ENCODE data around the gene LYSMD1. TPM values are rescaled to one million over a fixed set of nuclear protein-coding genes. Genes with fewer than 3 reads are reported as not detected.

The LYSMD1 gene
- total and polyA plus RNA-seq, 2 of the 4 experiments (the other 2 are of a cell fraction) = 5.9 to 10.4 TPM

DNA sequence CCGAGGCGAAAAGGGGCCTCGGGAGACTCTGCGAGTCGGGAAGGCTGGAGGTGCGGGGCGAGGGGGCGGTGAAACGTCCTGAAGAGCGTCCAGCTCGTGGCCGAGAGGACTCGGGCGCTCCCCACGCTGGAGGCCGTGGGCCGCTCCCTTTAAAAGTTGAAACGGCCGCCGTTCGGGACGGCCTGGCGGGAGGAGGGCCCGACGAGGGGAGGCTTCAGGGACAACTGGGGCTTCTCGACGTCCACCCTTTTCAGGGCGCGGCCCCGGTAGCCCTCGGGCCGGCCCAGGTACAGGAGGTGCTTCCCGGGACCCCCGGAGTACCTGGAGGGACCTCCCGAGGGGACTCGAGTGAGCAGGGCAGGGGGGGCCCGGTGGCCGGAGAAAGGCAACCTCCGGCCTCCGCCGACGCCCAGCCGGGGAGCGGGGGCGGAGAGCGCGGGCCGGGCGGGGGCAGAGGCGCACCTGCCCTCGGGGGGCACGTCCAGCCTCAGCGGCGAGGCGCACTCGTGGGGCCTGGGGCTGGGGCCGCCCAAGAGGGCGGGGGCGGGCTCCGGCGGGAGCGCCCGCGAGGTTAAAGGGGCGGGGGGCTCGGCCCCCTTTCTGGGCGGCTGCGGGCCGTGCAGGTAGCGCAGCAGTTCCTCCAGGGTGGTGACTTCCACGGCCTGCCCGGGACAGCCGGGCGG lies 33.2 kb downstream of the LYSMD1 start:
- Histone ChIP-seq H3K4me3 (ENCODE audit: insufficient read depth, low read depth, low read length) (no peak overlapping the region), H2AFZ (replicated peaks; ENCODE audit: low read length, poor library complexity) (no peak overlapping the region)

More for the DNA sequence above, 33.2 kb downstream of the LYSMD1 start:
- H2BK5ac ChIP-seq (ENCODE audit: low read depth, low read length, poor library complexity, severe bottlenecking) = no peak overlapping the region
- peaks cover 7% of the 10 kb centered on the region; the same call in 1 of the 2 replicates for H3K36me3 ChIP-seq (ENCODE audit: control insufficient read depth, insufficient read depth, low read length)
- H3K9me3 ChIP-seq (ENCODE audit: control insufficient read depth, insufficient read depth, low read length) = no peaks in the 10 kb centered on the region
- no peak overlapping the region for H3K14ac ChIP-seq (replicated peaks; ENCODE audit: low read depth, low read length)
- ChIA-PET CTCF (no interaction called here), POLR2A (ENCODE audit: unreplicated experiment) (no interaction called here)
- TF ChIP-seq, protein P1, sequence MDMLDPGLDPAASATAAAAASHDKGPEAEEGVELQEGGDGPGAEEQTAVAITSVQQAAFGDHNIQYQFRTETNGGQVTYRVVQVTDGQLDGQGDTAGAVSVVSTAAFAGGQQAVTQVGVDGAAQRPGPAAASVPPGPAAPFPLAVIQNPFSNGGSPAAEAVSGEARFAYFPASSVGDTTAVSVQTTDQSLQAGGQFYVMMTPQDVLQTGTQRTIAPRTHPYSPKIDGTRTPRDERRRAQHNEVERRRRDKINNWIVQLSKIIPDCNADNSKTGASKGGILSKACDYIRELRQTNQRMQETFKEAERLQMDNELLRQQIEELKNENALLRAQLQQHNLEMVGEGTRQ (IDR thresholded peaks at IDR 0.05; ENCODE audit: low read depth, low read length) = no peak
- TF ChIP-seq POLR2A (IDR thresholded peaks at IDR 0.05; ENCODE audit: low read depth, low read length) = no peak
- TF ChIP-seq, protein P2, sequence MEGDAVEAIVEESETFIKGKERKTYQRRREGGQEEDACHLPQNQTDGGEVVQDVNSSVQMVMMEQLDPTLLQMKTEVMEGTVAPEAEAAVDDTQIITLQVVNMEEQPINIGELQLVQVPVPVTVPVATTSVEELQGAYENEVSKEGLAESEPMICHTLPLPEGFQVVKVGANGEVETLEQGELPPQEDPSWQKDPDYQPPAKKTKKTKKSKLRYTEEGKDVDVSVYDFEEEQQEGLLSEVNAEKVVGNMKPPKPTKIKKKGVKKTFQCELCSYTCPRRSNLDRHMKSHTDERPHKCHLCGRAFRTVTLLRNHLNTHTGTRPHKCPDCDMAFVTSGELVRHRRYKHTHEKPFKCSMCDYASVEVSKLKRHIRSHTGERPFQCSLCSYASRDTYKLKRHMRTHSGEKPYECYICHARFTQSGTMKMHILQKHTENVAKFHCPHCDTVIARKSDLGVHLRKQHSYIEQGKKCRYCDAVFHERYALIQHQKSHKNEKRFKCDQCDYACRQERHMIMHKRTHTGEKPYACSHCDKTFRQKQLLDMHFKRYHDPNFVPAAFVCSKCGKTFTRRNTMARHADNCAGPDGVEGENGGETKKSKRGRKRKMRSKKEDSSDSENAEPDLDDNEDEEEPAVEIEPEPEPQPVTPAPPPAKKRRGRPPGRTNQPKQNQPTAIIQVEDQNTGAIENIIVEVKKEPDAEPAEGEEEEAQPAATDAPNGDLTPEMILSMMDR (conservative IDR thresholded peaks at IDR 0.05; ENCODE audit: low read depth, low read length) = no peak
- TF ChIP-seq RFX5 (IDR thresholded peaks at IDR 0.05; ENCODE audit: low read depth, low read length) = no peak
- no peak for TF ChIP-seq CHD1 (IDR thresholded peaks at IDR 0.05; ENCODE audit: low read depth, low read length)
- TF ChIP-seq MXI1 (IDR thresholded peaks at IDR 0.05; ENCODE audit: borderline replicate concordance, low read depth, low read length) = no peak
- TF ChIP-seq, protein P3, sequence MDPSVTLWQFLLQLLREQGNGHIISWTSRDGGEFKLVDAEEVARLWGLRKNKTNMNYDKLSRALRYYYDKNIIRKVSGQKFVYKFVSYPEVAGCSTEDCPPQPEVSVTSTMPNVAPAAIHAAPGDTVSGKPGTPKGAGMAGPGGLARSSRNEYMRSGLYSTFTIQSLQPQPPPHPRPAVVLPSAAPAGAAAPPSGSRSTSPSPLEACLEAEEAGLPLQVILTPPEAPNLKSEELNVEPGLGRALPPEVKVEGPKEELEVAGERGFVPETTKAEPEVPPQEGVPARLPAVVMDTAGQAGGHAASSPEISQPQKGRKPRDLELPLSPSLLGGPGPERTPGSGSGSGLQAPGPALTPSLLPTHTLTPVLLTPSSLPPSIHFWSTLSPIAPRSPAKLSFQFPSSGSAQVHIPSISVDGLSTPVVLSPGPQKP (IDR thresholded peaks at IDR 0.05; ENCODE audit: borderline replicate concordance, low read depth, low read length) = no peak
- TF ChIP-seq MAZ (IDR thresholded peaks at IDR 0.05; ENCODE audit: borderline replicate concordance, low read depth, low read length) = no peak
- no peak for TF ChIP-seq SMC3 (IDR thresholded peaks at IDR 0.05; ENCODE audit: low read depth, low read length)
- TF ChIP-seq RAD21 (IDR thresholded peaks at IDR 0.05; ENCODE audit: low read length) = no peak
- no peak for TF ChIP-seq CEBPB (IDR thresholded peaks at IDR 0.05; ENCODE audit: low read depth, low read length)
- TF ChIP-seq NFE2L2 (IDR thresholded peaks at IDR 0.05; ENCODE audit: low read depth, low read length) = no peak
- TF ChIP-seq BHLHE40 (IDR thresholded peaks at IDR 0.05; ENCODE audit: low read depth, low read length) = no peak
- TF ChIP-seq FOS (IDR thresholded peaks at IDR 0.05; ENCODE audit: low read depth, low read length) = no peak
- no peak for TF ChIP-seq MAFK (IDR thresholded peaks at IDR 0.05; ENCODE audit: low read depth, low read length)
- no peak for TF ChIP-seq RCOR1 (IDR thresholded peaks at IDR 0.05; ENCODE audit: insufficient replicate concordance, low read length)
- H3K9ac ChIP-seq (ENCODE audit: low read depth, low read length) = no peak overlapping the region
- H2BK15ac ChIP-seq (ENCODE audit: low read depth, low read length) = no peak overlapping the region
- H2BK20ac ChIP-seq (ENCODE audit: low read depth, low read length) = no peak overlapping the region
- dilution Hi-C loops (cut with HindIII; ENCODE audit: low sequenced_read_pairs, unreplicated experiment) (no loop called here), intact Hi-C loops (cut with micrococcal nuclease) (no loop called here), in situ Hi-C loops (cut with MboI; ENCODE audit: low sequenced_read_pairs) (no loop called here)
- no peaks in the 10 kb centered on the region for H3K9me1 ChIP-seq (ENCODE audit: insufficient read depth, low read length)
- H2AK9ac ChIP-seq (replicated peaks; ENCODE audit: low read depth, low read length, poor library complexity) = no peak overlapping the region
- no peak overlapping the region for H3K27ac ChIP-seq (ENCODE audit: insufficient read depth, low read length)
- no peak overlapping the region for H4K91ac ChIP-seq (ENCODE audit: insufficient read depth, low read depth, low read length)
- peaks cover 9% of the 10 kb centered on the region for H3K27me3 ChIP-seq (ENCODE audit: control insufficient read depth, insufficient read depth, low read length)
- H2AK5ac ChIP-seq (ENCODE audit: low read depth, low read length) = no peak overlapping the region
- DNase-seq (no peak), ATAC-seq (ENCODE audit: low read depth) (no peak)
- H3K23ac ChIP-seq (ENCODE audit: low read depth, low read length) = no peak overlapping the region
- H3K79me1 ChIP-seq (ENCODE audit: low read depth in 1 of 2, low read length in 2 of 2) = no peaks in the 10 kb centered on the region
- no peak overlapping the region for H2BK120ac ChIP-seq (ENCODE audit: low read depth, low read length)
- H3K4me2 ChIP-seq (ENCODE audit: low read depth, low read length) = no peak overlapping the region
- H3K4ac ChIP-seq (ENCODE audit: low read depth, low read length) = no peak overlapping the region
- no peaks in the 10 kb centered on the region for H4K20me1 ChIP-seq (ENCODE audit: insufficient read depth, low read length)
- H3K4me1 ChIP-seq (ENCODE audit: control insufficient read depth, insufficient read depth, low read length) = no peaks in the 10 kb centered on the region
- BruUV-seq (replicated peaks) = no TSS peak
- WGBS, 2 experiments (ENCODE audit: extremely low coverage in 2 of 2, insufficient read length in 1 of 2) = 70% methylated on average over 51 of the region's 74 CpGs; no CpG with 5 or more reads in 1 of the 2 experiments
- H3K18ac ChIP-seq (ENCODE audit: low read depth, low read length) = no peak overlapping the region
- no peak overlapping the region for H3K56ac ChIP-seq (ENCODE audit: extremely low read depth, insufficient read depth, low read length)
- H4K8ac ChIP-seq (ENCODE audit: low read depth in 2 of 2, low read length in 2 of 2) = no peak overlapping the region
- no peak overlapping the region for H4K5ac ChIP-seq (ENCODE audit: low read depth, low read length)

Data from IMR-90 (cell line).